Neural progenitor cell (in vitro differentiated cells): ENCODE results near the gene BTBD16. TPM values are rescaled to one million over a fixed set of nuclear protein-coding genes. Genes with fewer than 3 reads are reported as not detected.

ENCODE experiments used
- DNase-seq: peaks from one replicate; pipeline ENCODE4 v3.0.0-alpha.2; 2016; ENCODE audit warnings: low spot score
- H2AFZ ChIP-seq: fragments of 200-600 bp; sonication (generic); replicated peaks from 2 replicates; pipeline ENCODE4 v1.6.1; 2016; ENCODE audit warnings: antibody characterized with exemption
- H3F3A ChIP-seq: fragments of 200-600 bp; sonication (generic); 2 replicates; pipeline ENCODE4 v1.6.1; 2016; ENCODE audit warnings: antibody characterized with exemption, low read depth
- H3K27ac ChIP-seq: fragments of 200-600 bp; sonication (generic); 2 replicates; pipeline ENCODE4 v1.5.1; 2016; ENCODE audit warnings: mild to moderate bottlenecking
- H3K27me3 ChIP-seq: fragments of 200-600 bp; sonication (generic); 2 replicates; pipeline ENCODE4 v1.6.1; 2016; ENCODE audit warnings: mild to moderate bottlenecking, moderate library complexity
- H3K36me3 ChIP-seq: fragments of 200-600 bp; sonication (generic); 2 replicates; pipeline ENCODE4 v1.5.1; 2016
- H3K4me1 ChIP-seq: fragments of 200-600 bp; sonication (generic); 2 replicates; pipeline ENCODE4 v1.6.1; 2016; ENCODE audit warnings: mixed run types
- H3K4me2 ChIP-seq: fragments of 200-600 bp; sonication (generic); 2 replicates; pipeline ENCODE4 v1.6.1; 2016
- H3K4me3 ChIP-seq: fragments of 200-600 bp; sonication (generic); 2 replicates; pipeline ENCODE4 v1.5.1; 2016
- H3K79me2 ChIP-seq: fragments of 200-600 bp; sonication (generic); 2 replicates; pipeline ENCODE4 v1.6.1; 2016; ENCODE audit warnings: low read depth
- H3K9ac ChIP-seq: fragments of 200-600 bp; sonication (generic); 2 replicates; pipeline ENCODE4 v1.6.1; 2016
- H3K9me3 ChIP-seq: fragments of 200-600 bp; sonication (generic); 2 replicates; pipeline ENCODE4 v1.5.1; 2016; ENCODE audit warnings: low read depth
- H4K20me1 ChIP-seq: fragments of 200-600 bp; sonication (generic); 2 replicates; pipeline ENCODE4 v1.6.1; 2016; ENCODE audit warnings: low read depth
- H3K27ac Mint-ChIP-seq: 3 replicates; pipeline ENCODE4 v1.8.0; 2021; ENCODE audit warnings: mixed read lengths
- H3K27me3 Mint-ChIP-seq: 2 replicates; pipeline ENCODE4 v1.8.0; 2022; ENCODE audit warnings: low read depth, mild to moderate bottlenecking, inconsistent platforms, moderate library complexity, mixed read lengths; ENCODE audit not compliant: insufficient read depth
- H3K36me3 Mint-ChIP-seq: 3 replicates; pipeline ENCODE4 v1.8.0; 2021; ENCODE audit warnings: mixed read lengths
- H3K4me1 Mint-ChIP-seq: 3 replicates; pipeline ENCODE4 v1.8.0; 2021; ENCODE audit warnings: mixed read lengths
- H3K4me3 Mint-ChIP-seq: 3 replicates; pipeline ENCODE4 v1.8.0; 2021; ENCODE audit warnings: mild to moderate bottlenecking, moderate library complexity, mixed read lengths
- H3K9me3 Mint-ChIP-seq: 3 replicates; pipeline ENCODE4 v1.8.0; 2020; ENCODE audit warnings: mixed read lengths
- EZH2 ChIP-seq: fragments of 200-600 bp; sonication (generic); IDR thresholded peaks from 2 replicates; pipeline ENCODE4 v1.6.1; 2017; ENCODE audit warnings: antibody characterized with exemption, mild to moderate bottlenecking, moderate library complexity
- EZH2phosphoT487 ChIP-seq: fragments of 200-600 bp; sonication (generic); IDR thresholded peaks from 2 replicates; pipeline ENCODE4 v1.6.1; 2017; ENCODE audit warnings: antibody characterized with exemption
- total RNA-seq: library from RNA; depleted of rRNA; stranded (reverse); fragments of >200 nt; gene quantifications from 2 replicates; pipeline ENCODE4 v1.2.3, GENCODE V29; 2015; ENCODE audit warnings: low replicate concordance
- TF ChIP-seq, protein P1 (sequence below): fragments of 200-600 bp; sonication (generic); IDR thresholded peaks from 2 replicates; pipeline ENCODE4 v1.5.1; 2017; ENCODE audit warnings: antibody characterized with exemption, mild to moderate bottlenecking

Gene BTBD16
- total RNA-seq, 1 donor from 2014 or later: not detected

DNA sequence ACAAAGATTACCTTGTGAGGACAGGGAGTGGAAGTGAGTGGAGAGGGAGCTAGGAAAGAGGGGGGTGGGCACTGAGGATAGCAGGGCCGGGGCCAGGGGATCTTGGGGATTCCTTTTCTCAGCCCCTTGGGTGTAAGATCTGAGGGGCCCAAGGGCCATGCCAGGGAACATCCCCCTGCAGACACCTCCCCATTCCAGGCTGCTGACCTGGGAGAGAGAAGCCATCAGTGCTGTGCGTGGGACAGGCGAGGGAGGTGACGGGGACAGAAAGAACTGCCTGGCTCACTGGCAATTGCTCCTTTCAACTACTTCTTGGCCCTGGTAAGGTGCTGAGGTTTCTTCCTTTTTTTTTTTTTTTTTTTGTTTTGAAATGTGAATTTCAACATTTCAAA, 12.0 kb upstream of the BTBD16 start:
- Histone ChIP-seq H3K4me2 (no peak overlapping the region), H3K36me3 (peaks cover 3% of the 10 kb centered on the region), H3F3A (no peaks in the 10 kb centered on the region), H3K4me1 (peaks cover 5% of the 10 kb centered on the region), H3K79me2 (no peaks in the 10 kb centered on the region), H2AFZ (no peak overlapping the region), H3K4me3 (no peak overlapping the region), H4K20me1 (no peaks in the 10 kb centered on the region), H3K9me3 (no peaks in the 10 kb centered on the region), H3K9ac (no peak overlapping the region), H3K27ac (no peak overlapping the region), H3K27me3 (no peaks in the 10 kb centered on the region)
- TF ChIP-seq, protein P1, sequence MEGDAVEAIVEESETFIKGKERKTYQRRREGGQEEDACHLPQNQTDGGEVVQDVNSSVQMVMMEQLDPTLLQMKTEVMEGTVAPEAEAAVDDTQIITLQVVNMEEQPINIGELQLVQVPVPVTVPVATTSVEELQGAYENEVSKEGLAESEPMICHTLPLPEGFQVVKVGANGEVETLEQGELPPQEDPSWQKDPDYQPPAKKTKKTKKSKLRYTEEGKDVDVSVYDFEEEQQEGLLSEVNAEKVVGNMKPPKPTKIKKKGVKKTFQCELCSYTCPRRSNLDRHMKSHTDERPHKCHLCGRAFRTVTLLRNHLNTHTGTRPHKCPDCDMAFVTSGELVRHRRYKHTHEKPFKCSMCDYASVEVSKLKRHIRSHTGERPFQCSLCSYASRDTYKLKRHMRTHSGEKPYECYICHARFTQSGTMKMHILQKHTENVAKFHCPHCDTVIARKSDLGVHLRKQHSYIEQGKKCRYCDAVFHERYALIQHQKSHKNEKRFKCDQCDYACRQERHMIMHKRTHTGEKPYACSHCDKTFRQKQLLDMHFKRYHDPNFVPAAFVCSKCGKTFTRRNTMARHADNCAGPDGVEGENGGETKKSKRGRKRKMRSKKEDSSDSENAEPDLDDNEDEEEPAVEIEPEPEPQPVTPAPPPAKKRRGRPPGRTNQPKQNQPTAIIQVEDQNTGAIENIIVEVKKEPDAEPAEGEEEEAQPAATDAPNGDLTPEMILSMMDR: no peak
- TF ChIP-seq EZH2phosphoT487 (no peak), EZH2 (no peak)
- Mint-ChIP-seq H3K4me3 (no peak overlapping the region), H3K36me3 (peaks cover 24% of the 10 kb centered on the region), H3K4me1 (peaks cover 9% of the 10 kb centered on the region), H3K27ac (no peak overlapping the region), H3K9me3 (peaks cover 23% of the 10 kb centered on the region), H3K27me3 (peaks cover 6% of the 10 kb centered on the region)
- no peak for DNase-seq

DNA sequence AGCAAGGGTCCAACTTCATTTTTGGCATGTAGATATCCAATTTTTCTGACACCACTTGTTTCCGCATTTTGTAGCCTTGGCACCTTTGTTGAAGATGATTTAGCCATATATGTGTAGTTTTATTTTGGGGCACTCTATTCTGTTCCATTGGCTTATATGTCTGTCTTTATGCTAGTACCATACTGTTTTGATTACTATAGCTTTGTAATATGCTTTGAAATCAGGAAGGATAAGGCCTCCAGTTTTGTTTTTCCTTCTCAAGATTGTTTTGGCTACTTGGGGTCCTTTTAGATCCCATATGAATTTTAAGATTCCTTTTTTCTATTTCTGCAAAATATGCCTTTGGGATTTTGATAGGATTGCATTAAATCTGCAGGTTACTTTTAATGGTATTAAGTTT, 9.5 kb upstream of the BTBD16 start:
- H2AFZ ChIP-seq: no peak overlapping the region
- Mint-ChIP-seq H3K27ac (no peak overlapping the region), H3K9me3 (peaks cover 23% of the 10 kb centered on the region), H3K4me1 (peaks cover 11% of the 10 kb centered on the region), H3K27me3 (peaks cover 10% of the 10 kb centered on the region), H3K36me3 (peaks cover 27% of the 10 kb centered on the region), H3K4me3 (no peak overlapping the region)
- H4K20me1 ChIP-seq: no peaks in the 10 kb centered on the region
- no peaks in the 10 kb centered on the region for H3K79me2 ChIP-seq
- no peak overlapping the region for H3K27ac ChIP-seq
- no peaks in the 10 kb centered on the region for H3K9me3 ChIP-seq
- no peaks in the 10 kb centered on the region for H3K27me3 ChIP-seq
- H3K4me3 ChIP-seq: no peak overlapping the region
- no peak overlapping the region for H3K9ac ChIP-seq
- H3K4me1 ChIP-seq: peaks cover 5% of the 10 kb centered on the region
- TF ChIP-seq EZH2 (no peak), EZH2phosphoT487 (no peak)
- TF ChIP-seq, protein P1: no peak
- no peak for DNase-seq
- H3F3A ChIP-seq: no peaks in the 10 kb centered on the region
- peaks cover 3% of the 10 kb centered on the region for H3K36me3 ChIP-seq
- H3K4me2 ChIP-seq: no peak overlapping the region

DNA sequence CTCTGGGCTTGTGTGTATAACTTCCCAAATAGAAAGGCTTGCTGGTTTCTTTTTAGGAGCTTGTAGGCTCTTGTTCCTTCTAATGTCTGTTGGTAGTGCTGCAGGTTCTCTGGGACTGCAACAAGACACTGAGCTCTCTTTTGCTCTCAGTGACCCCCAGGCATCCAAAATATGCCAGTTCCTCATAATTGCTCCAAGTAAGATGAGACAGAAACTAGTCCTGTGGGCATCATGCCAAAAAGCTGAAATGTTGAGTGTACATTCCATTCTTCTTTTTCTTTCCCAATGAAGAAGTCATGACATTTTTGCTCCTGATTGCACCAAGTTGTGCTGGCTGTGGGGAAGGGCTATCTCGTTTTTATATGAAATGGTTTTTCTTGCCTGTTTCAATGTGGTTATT, 7.1 kb upstream of the BTBD16 start:
- Histone ChIP-seq H3K79me2 (no peaks in the 10 kb centered on the region), H3K9me3 (no peaks in the 10 kb centered on the region), H3K9ac (no peak overlapping the region), H3K4me2 (no peak overlapping the region), H4K20me1 (no peaks in the 10 kb centered on the region), H3K4me1 (no peaks in the 10 kb centered on the region), H3K27ac (no peak overlapping the region), H2AFZ (no peak overlapping the region), H3K27me3 (no peaks in the 10 kb centered on the region), H3F3A (no peaks in the 10 kb centered on the region), H3K4me3 (no peak overlapping the region), H3K36me3 (peaks cover 3% of the 10 kb centered on the region)
- TF ChIP-seq, protein P1: no peak
- TF ChIP-seq EZH2 (no peak), EZH2phosphoT487 (no peak)
- H3K4me1 Mint-ChIP-seq: peaks cover 5% of the 10 kb centered on the region
- H3K36me3 Mint-ChIP-seq: peaks cover 27% of the 10 kb centered on the region
- H3K9me3 Mint-ChIP-seq: peaks cover 23% of the 10 kb centered on the region
- peaks cover 4% of the 10 kb centered on the region for H3K27me3 Mint-ChIP-seq
- no peak overlapping the region for H3K27ac Mint-ChIP-seq
- H3K4me3 Mint-ChIP-seq: no peak overlapping the region
- no peak for DNase-seq
